ENCODE data around the gene AQP6.
A peak's percentile ranks its signal among the peaks of the same experiment; 100 is the strongest.

Gene AQP6

GRCh38 chr12:49982246-49983087, 9.7 kb downstream of the AQP6 start:
- H3K14ac ChIP-seq (ENCODE audit: low read length in 2 of 2): no peak overlapping the region
- no peak overlapping the region for H3K9ac ChIP-seq (ENCODE audit: low read length)
- H3K36me3 ChIP-seq (ENCODE audit: control insufficient read depth in 1 of 2, insufficient read depth in 2 of 2, low read depth in 1 of 2, low read length in 2 of 2): no peaks in the 10 kb centered on the region
- DNase-seq: no peak
- H3K4me3 ChIP-seq (ENCODE audit: insufficient read depth in 1 of 2, low read depth in 1 of 2, low read length in 2 of 2): no peak overlapping the region
- no peak overlapping the region for H4K91ac ChIP-seq (ENCODE audit: low read length)
- H3K23ac ChIP-seq (ENCODE audit: low read length in 2 of 2): no peak overlapping the region
- peak overlapping the region; percentile 34 for H2AK5ac ChIP-seq (ENCODE audit: low read length, severe bottlenecking)
- peak overlapping the region; percentile 2 for H2BK5ac ChIP-seq (ENCODE audit: low read depth, low read length, poor library complexity, severe bottlenecking)
- H3K79me1 ChIP-seq (replicated peaks; ENCODE audit: low read length, poor library complexity, severe bottlenecking): no peaks in the 10 kb centered on the region
- H3K4me1 ChIP-seq (ENCODE audit: control insufficient read depth, insufficient read depth, low read depth, low read length): peaks cover 29% of the 10 kb centered on the region
- H3K9me3 ChIP-seq (ENCODE audit: control insufficient read depth, low read length): no peaks in the 10 kb centered on the region
- no peak overlapping the region for H2AFZ ChIP-seq (ENCODE audit: low read depth, low read length)
- H3K18ac ChIP-seq (ENCODE audit: low read depth in 1 of 2, low read length in 2 of 2): no peak overlapping the region
- H2BK15ac ChIP-seq (ENCODE audit: low read depth, poor library complexity, severe bottlenecking): no peak overlapping the region
- H3K27me3 ChIP-seq (ENCODE audit: control insufficient read depth in 1 of 2, insufficient read depth in 1 of 2, low read length in 2 of 2): no peaks in the 10 kb centered on the region
- H4K8ac ChIP-seq (ENCODE audit: low read length): no peak overlapping the region
- no peak overlapping the region for H3K4ac ChIP-seq (ENCODE audit: low read depth in 1 of 2, low read length in 2 of 2)
- no peak overlapping the region for H3K4me2 ChIP-seq (ENCODE audit: low read length, poor library complexity, severe bottlenecking)
- H3K27ac ChIP-seq (ENCODE audit: low read length, poor library complexity, severe bottlenecking): peak overlapping the region; percentile 72
- H2BK120ac ChIP-seq (ENCODE audit: low read depth, low read length): no peak overlapping the region
- H2BK12ac ChIP-seq (ENCODE audit: low read length in 2 of 2): peak overlapping the region in 1 of 2 experiments; percentile 37
- 98% methylated on average over 7 of the region's 7 CpGs for WGBS

GRCh38 chr12:49983892-49984291, 11.1 kb downstream of the AQP6 start:
- H3K9ac ChIP-seq (ENCODE audit: low read length): peak overlapping the region; percentile 64
- H3K14ac ChIP-seq (ENCODE audit: low read length in 2 of 2): no peak overlapping the region
- no peak overlapping the region for H2BK12ac ChIP-seq (ENCODE audit: low read length in 2 of 2)
- peak overlapping the region; percentile 66 for H4K8ac ChIP-seq (ENCODE audit: low read length)
- peak overlapping the region; percentile 93 for H3K27ac ChIP-seq (ENCODE audit: low read length, poor library complexity, severe bottlenecking)
- DNase-seq: peak; percentile 92
- no peak overlapping the region for H2BK15ac ChIP-seq (ENCODE audit: low read depth, poor library complexity, severe bottlenecking)
- no peaks in the 10 kb centered on the region for H3K79me1 ChIP-seq (replicated peaks; ENCODE audit: low read length, poor library complexity, severe bottlenecking)
- peak overlapping the region; percentile 74 for H2AFZ ChIP-seq (ENCODE audit: low read depth, low read length)
- peak overlapping the region; percentile 79 for H2BK5ac ChIP-seq (ENCODE audit: low read depth, low read length, poor library complexity, severe bottlenecking)
- H3K23ac ChIP-seq (ENCODE audit: low read length in 2 of 2): no peak overlapping the region
- H3K4ac ChIP-seq (ENCODE audit: low read depth in 1 of 2, low read length in 2 of 2): peak overlapping the region in 1 of 2 experiments; percentile 90
- peak overlapping the region; percentile 28 to 90 for H3K18ac ChIP-seq (ENCODE audit: low read depth in 1 of 2, low read length in 2 of 2)
- no peaks in the 10 kb centered on the region for H3K9me3 ChIP-seq (ENCODE audit: control insufficient read depth, low read length)
- no peaks in the 10 kb centered on the region for H3K27me3 ChIP-seq (ENCODE audit: control insufficient read depth in 1 of 2, insufficient read depth in 1 of 2, low read length in 2 of 2)
- H3K4me1 ChIP-seq (ENCODE audit: control insufficient read depth, insufficient read depth, low read depth, low read length): peaks cover 29% of the 10 kb centered on the region
- H2AK5ac ChIP-seq (ENCODE audit: low read length, severe bottlenecking): peak overlapping the region; percentile 94
- H2BK120ac ChIP-seq (ENCODE audit: low read depth, low read length): no peak overlapping the region
- peaks cover 0 to 4% of the 10 kb centered on the region in 2 experiments for H3K36me3 ChIP-seq (ENCODE audit: control insufficient read depth in 1 of 2, insufficient read depth in 2 of 2, low read depth in 1 of 2, low read length in 2 of 2)
- no peak overlapping the region for H4K91ac ChIP-seq (ENCODE audit: low read length)
- peak overlapping the region in 1 of 2 experiments; percentile 45 for H3K4me3 ChIP-seq (ENCODE audit: insufficient read depth in 1 of 2, low read depth in 1 of 2, low read length in 2 of 2)
- peak overlapping the region; percentile 38 for H3K4me2 ChIP-seq (ENCODE audit: low read length, poor library complexity, severe bottlenecking)
- under 1% methylated on average over 8 of the region's 8 CpGs for WGBS

- Histone ChIP-seq H2BK12ac (ENCODE audit: low read length in 2 of 2) (peak overlapping the region in 1 of 2 experiments; percentile 75), H4K8ac (ENCODE audit: low read length) (no peak overlapping the region), H2AFZ (ENCODE audit: low read depth, low read length) (no peak overlapping the region)
These were observed 12.0 kb downstream of the AQP6 start for GRCh38 chr12:49984476-49985359.

GRCh38 chr12:49985981-49986380, 13.2 kb downstream of the AQP6 start:
- Histone ChIP-seq H3K27ac (ENCODE audit: low read length, poor library complexity, severe bottlenecking) (peak overlapping the region; percentile 41), H3K36me3 (ENCODE audit: control insufficient read depth in 1 of 2, insufficient read depth in 2 of 2, low read depth in 1 of 2, low read length in 2 of 2) (peaks cover 0 to 9% of the 10 kb centered on the region in 2 experiments), H2AFZ (ENCODE audit: low read depth, low read length) (no peak overlapping the region), H3K23ac (ENCODE audit: low read length in 2 of 2) (no peak overlapping the region), H3K27me3 (ENCODE audit: control insufficient read depth in 1 of 2, insufficient read depth in 1 of 2, low read length in 2 of 2) (no peaks in the 10 kb centered on the region), H2BK12ac (ENCODE audit: low read length in 2 of 2) (no peak overlapping the region), H2AK5ac (ENCODE audit: low read length, severe bottlenecking) (no peak overlapping the region), H4K91ac (ENCODE audit: low read length) (no peak overlapping the region), H2BK5ac (ENCODE audit: low read depth, low read length, poor library complexity, severe bottlenecking) (no peak overlapping the region), H3K79me1 (replicated peaks; ENCODE audit: low read length, poor library complexity, severe bottlenecking) (no peaks in the 10 kb centered on the region), H3K9ac (ENCODE audit: low read length) (no peak overlapping the region), H3K9me3 (ENCODE audit: control insufficient read depth, low read length) (no peaks in the 10 kb centered on the region), H3K18ac (ENCODE audit: low read depth in 1 of 2, low read length in 2 of 2) (no peak overlapping the region), H2BK15ac (ENCODE audit: low read depth, poor library complexity, severe bottlenecking) (no peak overlapping the region), H4K8ac (ENCODE audit: low read length) (no peak overlapping the region), H3K14ac (ENCODE audit: low read length in 2 of 2) (no peak overlapping the region), H3K4me1 (ENCODE audit: control insufficient read depth, insufficient read depth, low read depth, low read length) (peaks cover 23% of the 10 kb centered on the region), H3K4me2 (ENCODE audit: low read length, poor library complexity, severe bottlenecking) (no peak overlapping the region), H2BK120ac (ENCODE audit: low read depth, low read length) (no peak overlapping the region), H3K4ac (ENCODE audit: low read depth in 1 of 2, low read length in 2 of 2) (no peak overlapping the region), H3K4me3 (ENCODE audit: insufficient read depth in 1 of 2, low read depth in 1 of 2, low read length in 2 of 2) (no peak overlapping the region)
- 71% methylated on average over 4 of the region's 5 CpGs for WGBS
- DNase-seq: peak; percentile 29

More at GRCh38 chr12:49984476-49985359, 12.0 kb downstream of the AQP6 start:
- Histone ChIP-seq H3K27me3 (ENCODE audit: control insufficient read depth in 1 of 2, insufficient read depth in 1 of 2, low read length in 2 of 2) (no peaks in the 10 kb centered on the region), H2BK5ac (ENCODE audit: low read depth, low read length, poor library complexity, severe bottlenecking) (no peak overlapping the region), H3K36me3 (ENCODE audit: control insufficient read depth in 1 of 2, insufficient read depth in 2 of 2, low read depth in 1 of 2, low read length in 2 of 2) (peaks cover 0 to 6% of the 10 kb centered on the region in 2 experiments), H3K4me2 (ENCODE audit: low read length, poor library complexity, severe bottlenecking) (no peak overlapping the region), H4K91ac (ENCODE audit: low read length) (no peak overlapping the region), H2BK120ac (ENCODE audit: low read depth, low read length) (no peak overlapping the region), H3K18ac (ENCODE audit: low read depth in 1 of 2, low read length in 2 of 2) (peak overlapping the region in 1 of 2 experiments; percentile 51), H2AK5ac (ENCODE audit: low read length, severe bottlenecking) (peak overlapping the region; percentile 60), H3K27ac (ENCODE audit: low read length, poor library complexity, severe bottlenecking) (peak overlapping the region; percentile 93), H3K79me1 (replicated peaks; ENCODE audit: low read length, poor library complexity, severe bottlenecking) (no peaks in the 10 kb centered on the region), H3K4me1 (ENCODE audit: control insufficient read depth, insufficient read depth, low read depth, low read length) (peaks cover 27% of the 10 kb centered on the region), H3K9me3 (ENCODE audit: control insufficient read depth, low read length) (no peaks in the 10 kb centered on the region), H2BK15ac (ENCODE audit: low read depth, poor library complexity, severe bottlenecking) (peak overlapping the region; percentile 17), H3K9ac (ENCODE audit: low read length) (peak overlapping the region; percentile 64), H3K4me3 (ENCODE audit: insufficient read depth in 1 of 2, low read depth in 1 of 2, low read length in 2 of 2) (no peak overlapping the region), H3K14ac (ENCODE audit: low read length in 2 of 2) (no peak overlapping the region), H3K23ac (ENCODE audit: low read length in 2 of 2) (no peak overlapping the region), H3K4ac (ENCODE audit: low read depth in 1 of 2, low read length in 2 of 2) (no peak overlapping the region)
- 73% methylated on average over 9 of the region's 9 CpGs for WGBS
- DNase-seq: peak; percentile 38

Data from mesenchymal stem cell (in vitro differentiated cells and primary cell).